GM12878 (cell line): Measurements from ENCODE around the gene HSD17B12.

Source experiments
- DPF2 ChIP-seq: fragments of 450-650 bp; IDR thresholded peaks from 2 replicates; pipeline ENCODE4 v1.6.1; 2017; ENCODE audit warnings: mild to moderate bottlenecking
- POLR2AphosphoS2 ChIP-seq: IDR thresholded peaks from 2 replicates; pipeline ENCODE4 v1.6.1; 2011; ENCODE audit warnings: low read depth, mild to moderate bottlenecking, low read length, improper control_type of control experiment, moderate library complexity
- ZNF217 ChIP-seq: fragments of 450-650 bp; IDR thresholded peaks from 2 replicates; pipeline ENCODE4 v1.6.1; 2017; ENCODE audit warnings: antibody characterized with exemption, mild to moderate bottlenecking

GRCh38 chr11:43797866-43798265 lies 117.3 kb downstream of the HSD17B12 start:
- TF ChIP-seq POLR2AphosphoS2: no peak
- no peak for TF ChIP-seq ZNF217
- no peak for TF ChIP-seq DPF2
